ENCODE data around the gene BTG2. TPM values are rescaled to one million over a fixed set of nuclear protein-coding genes. Genes with fewer than 3 reads are reported as not detected.

The BTG2 gene
- total and polyA plus RNA-seq, 2 donors, result 171 to 174 TPM

GRCh38 chr1:203267912-203268311 is 37.4 kb upstream of the BTG2 start:
- WGBS, result 81% methylated on average over 15 of the region's 15 CpGs
- no peaks in the 10 kb centered on the region for H3K9me3 ChIP-seq (ENCODE audit: control insufficient read depth in 2 of 2, insufficient read depth in 1 of 2, low read length in 1 of 2)
- H3K4me1 ChIP-seq (ENCODE audit: control insufficient read depth in 2 of 2, insufficient read depth in 2 of 2, low read length in 2 of 2), result peaks cover 37 to 52% of the 10 kb centered on the region in 2 donors
- peaks cover 0 to 6% of the 10 kb centered on the region in 2 donors for H3K27me3 ChIP-seq (ENCODE audit: control insufficient read depth in 2 of 2, insufficient read depth in 1 of 2, low read length in 1 of 2)
- H3K27ac ChIP-seq (ENCODE audit: low read depth in 1 of 2, low read length in 1 of 2), result peak overlapping the region in 1 of 2 donors; percentile 64
- H3K36me3 ChIP-seq (ENCODE audit: control insufficient read depth in 2 of 2, insufficient read depth in 2 of 2, low read length in 1 of 2), result no peaks in the 10 kb centered on the region
- peak overlapping the region; percentile 63 to 68 for H3K4me3 ChIP-seq (ENCODE audit: low read length in 2 of 2)
- DNase-seq (ENCODE audit: low read depth in 6 of 9, low spot score in 9 of 9), result no peak

GRCh38 chr1:203268901-203269653 is 36.2 kb upstream of the BTG2 start:
- WGBS, result 30% methylated on average over 5 of the region's 5 CpGs
- peak overlapping the region; percentile 5 to 84 for H3K27ac ChIP-seq (ENCODE audit: low read depth in 1 of 2, low read length in 1 of 2)
- no peaks in the 10 kb centered on the region for H3K9me3 ChIP-seq (ENCODE audit: control insufficient read depth in 2 of 2, insufficient read depth in 1 of 2, low read length in 1 of 2)
- H3K36me3 ChIP-seq (ENCODE audit: control insufficient read depth in 2 of 2, insufficient read depth in 2 of 2, low read length in 1 of 2), result no peaks in the 10 kb centered on the region
- DNase-seq (ENCODE audit: low read depth in 6 of 9, low spot score in 9 of 9), result peak in 5 of 9 donors; percentile 81 to 94 (median 84)
- no peak overlapping the region for H3K4me3 ChIP-seq (ENCODE audit: low read length in 2 of 2)
- H3K4me1 ChIP-seq (ENCODE audit: control insufficient read depth in 2 of 2, insufficient read depth in 2 of 2, low read length in 2 of 2), result peaks cover 40 to 64% of the 10 kb centered on the region in 2 donors
- no peaks in the 10 kb centered on the region for H3K27me3 ChIP-seq (ENCODE audit: control insufficient read depth in 2 of 2, insufficient read depth in 1 of 2, low read length in 1 of 2)

- WGBS, result 75% methylated on average over 5 of the region's 5 CpGs
Observed at GRCh38 chr1:203269654-203270020, 35.7 kb upstream of the BTG2 start.

GRCh38 chr1:203270448-203270847 is 34.9 kb upstream of the BTG2 start:
- no peaks in the 10 kb centered on the region for H3K27me3 ChIP-seq (ENCODE audit: control insufficient read depth in 2 of 2, insufficient read depth in 1 of 2, low read length in 1 of 2)
- DNase-seq (ENCODE audit: low read depth in 6 of 9, low spot score in 9 of 9), result no peak
- no peaks in the 10 kb centered on the region for H3K9me3 ChIP-seq (ENCODE audit: control insufficient read depth in 2 of 2, insufficient read depth in 1 of 2, low read length in 1 of 2)
- H3K36me3 ChIP-seq (ENCODE audit: control insufficient read depth in 2 of 2, insufficient read depth in 2 of 2, low read length in 1 of 2), result no peaks in the 10 kb centered on the region
- H3K27ac ChIP-seq (ENCODE audit: low read depth in 1 of 2, low read length in 1 of 2), result peak overlapping the region in 1 of 2 donors; percentile 73
- H3K4me1 ChIP-seq (ENCODE audit: control insufficient read depth in 2 of 2, insufficient read depth in 2 of 2, low read length in 2 of 2), result peaks cover 52 to 77% of the 10 kb centered on the region in 2 donors
- WGBS, result 94% methylated on average over 4 of the region's 4 CpGs
- H3K4me3 ChIP-seq (ENCODE audit: low read length in 2 of 2), result no peak overlapping the region

More at GRCh38 chr1:203269654-203270020, 35.7 kb upstream of the BTG2 start:
- Histone ChIP-seq H3K4me1 (ENCODE audit: control insufficient read depth in 2 of 2, insufficient read depth in 2 of 2, low read length in 2 of 2) (peaks cover 44 to 69% of the 10 kb centered on the region in 2 donors), H3K27ac (ENCODE audit: low read depth in 1 of 2, low read length in 1 of 2) (no peak overlapping the region), H3K27me3 (ENCODE audit: control insufficient read depth in 2 of 2, insufficient read depth in 1 of 2, low read length in 1 of 2) (no peaks in the 10 kb centered on the region), H3K4me3 (ENCODE audit: low read length in 2 of 2) (no peak overlapping the region), H3K9me3 (ENCODE audit: control insufficient read depth in 2 of 2, insufficient read depth in 1 of 2, low read length in 1 of 2) (no peaks in the 10 kb centered on the region), H3K36me3 (ENCODE audit: control insufficient read depth in 2 of 2, insufficient read depth in 2 of 2, low read length in 1 of 2) (no peaks in the 10 kb centered on the region)
- no peak for DNase-seq (ENCODE audit: low read depth in 6 of 9, low spot score in 9 of 9)

GRCh38 chr1:203271018-203271743 is 34.1 kb upstream of the BTG2 start:
- Histone ChIP-seq H3K4me1 (ENCODE audit: control insufficient read depth in 2 of 2, insufficient read depth in 2 of 2, low read length in 2 of 2) (peaks cover 58 to 83% of the 10 kb centered on the region in 2 donors), H3K9me3 (ENCODE audit: control insufficient read depth in 2 of 2, insufficient read depth in 1 of 2, low read length in 1 of 2) (no peaks in the 10 kb centered on the region), H3K27ac (ENCODE audit: low read depth in 1 of 2, low read length in 1 of 2) (peak overlapping the region; percentile 72 to 73), H3K27me3 (ENCODE audit: control insufficient read depth in 2 of 2, insufficient read depth in 1 of 2, low read length in 1 of 2) (no peaks in the 10 kb centered on the region), H3K4me3 (ENCODE audit: low read length in 2 of 2) (peak overlapping the region in 1 of 2 donors; percentile 10), H3K36me3 (ENCODE audit: control insufficient read depth in 2 of 2, insufficient read depth in 2 of 2, low read length in 1 of 2) (no peaks in the 10 kb centered on the region)
- WGBS, result 42% methylated on average over 8 of the region's 8 CpGs
- DNase-seq (ENCODE audit: low read depth in 6 of 9, low spot score in 9 of 9), result peak in 4 of 9 donors; percentile 79 to 92 (median 83)

GRCh38 chr1:203271962-203272632 is 33.2 kb upstream of the BTG2 start:
- Histone ChIP-seq H3K36me3 (ENCODE audit: control insufficient read depth in 2 of 2, insufficient read depth in 2 of 2, low read length in 1 of 2) (no peaks in the 10 kb centered on the region), H3K4me1 (ENCODE audit: control insufficient read depth in 2 of 2, insufficient read depth in 2 of 2, low read length in 2 of 2) (peaks cover 67 to 92% of the 10 kb centered on the region in 2 donors), H3K27ac (ENCODE audit: low read depth in 1 of 2, low read length in 1 of 2) (peak overlapping the region in 1 of 2 donors; percentile 73), H3K4me3 (ENCODE audit: low read length in 2 of 2) (peak overlapping the region; percentile 69 to 74), H3K27me3 (ENCODE audit: control insufficient read depth in 2 of 2, insufficient read depth in 1 of 2, low read length in 1 of 2) (no peaks in the 10 kb centered on the region), H3K9me3 (ENCODE audit: control insufficient read depth in 2 of 2, insufficient read depth in 1 of 2, low read length in 1 of 2) (no peaks in the 10 kb centered on the region)
- 95% methylated on average over 6 of the region's 6 CpGs for WGBS
- DNase-seq (ENCODE audit: low read depth in 6 of 9, low spot score in 9 of 9), result no peak

- peak in 1 of 9 donors; percentile 25 for DNase-seq (ENCODE audit: low read depth in 6 of 9, low spot score in 9 of 9)
- H3K27ac ChIP-seq (ENCODE audit: low read depth in 1 of 2, low read length in 1 of 2), result peak overlapping the region in 1 of 2 donors; percentile 88
- H3K9me3 ChIP-seq (ENCODE audit: control insufficient read depth in 2 of 2, insufficient read depth in 1 of 2, low read length in 1 of 2), result no peaks in the 10 kb centered on the region
- H3K36me3 ChIP-seq (ENCODE audit: control insufficient read depth in 2 of 2, insufficient read depth in 2 of 2, low read length in 1 of 2), result no peaks in the 10 kb centered on the region
- 34% methylated on average over 17 of the region's 17 CpGs for WGBS
- peak overlapping the region; percentile 69 to 74 for H3K4me3 ChIP-seq (ENCODE audit: low read length in 2 of 2)
- no peaks in the 10 kb centered on the region for H3K27me3 ChIP-seq (ENCODE audit: control insufficient read depth in 2 of 2, insufficient read depth in 1 of 2, low read length in 1 of 2)
- peaks cover 67 to 94% of the 10 kb centered on the region in 2 donors for H3K4me1 ChIP-seq (ENCODE audit: control insufficient read depth in 2 of 2, insufficient read depth in 2 of 2, low read length in 2 of 2)
Observed at GRCh38 chr1:203272633-203273205, 32.6 kb upstream of the BTG2 start.

- no peaks in the 10 kb centered on the region for H3K9me3 ChIP-seq (ENCODE audit: control insufficient read depth in 2 of 2, insufficient read depth in 1 of 2, low read length in 1 of 2)
- WGBS, result 35% methylated on average over 32 of the region's 32 CpGs
- DNase-seq (ENCODE audit: low read depth in 6 of 9, low spot score in 9 of 9), result peak in 4 of 9 donors; percentile 84 to 95 (median 91)
- peak overlapping the region; percentile 69 to 74 for H3K4me3 ChIP-seq (ENCODE audit: low read length in 2 of 2)
- no peaks in the 10 kb centered on the region for H3K27me3 ChIP-seq (ENCODE audit: control insufficient read depth in 2 of 2, insufficient read depth in 1 of 2, low read length in 1 of 2)
- peak overlapping the region; percentile 86 to 88 for H3K27ac ChIP-seq (ENCODE audit: low read depth in 1 of 2, low read length in 1 of 2)
- H3K4me1 ChIP-seq (ENCODE audit: control insufficient read depth in 2 of 2, insufficient read depth in 2 of 2, low read length in 2 of 2), result peaks cover 64 to 95% of the 10 kb centered on the region in 2 donors
- no peaks in the 10 kb centered on the region for H3K36me3 ChIP-seq (ENCODE audit: control insufficient read depth in 2 of 2, insufficient read depth in 2 of 2, low read length in 1 of 2)
Observed at GRCh38 chr1:203273206-203273868, 32.0 kb upstream of the BTG2 start.

Data from thymus (tissue), 11 donors.